Naive B cell (primary cell): ENCODE measurements around the gene ZC3H4. TPM values are rescaled to one million over a fixed set of nuclear protein-coding genes. Genes with fewer than 3 reads are reported as not detected.

Source experiments
- ATAC-seq, 2 donors: fragments of 150-1000 bp; cut with Tn5 transposase; 2 replicates each; pipeline ENCODE4 v1.10.0; 2021; ENCODE audit warnings: low read depth in 2 of 2, mild to moderate bottlenecking in 2 of 2, moderate library complexity in 2 of 2
- DNase-seq: peaks from one replicate; pipeline ENCODE4 v3.0.0; 2022
- H3K27ac Mint-ChIP-seq, 6 donors: one replicate each; pipeline ENCODE4 v1.8.0; 2020 to 2022; ENCODE audit warnings: mild to moderate bottlenecking in 6 of 6, mixed read lengths in 6 of 6, moderate library complexity in 5 of 6, inconsistent platforms in 2 of 6
- H3K27me3 Mint-ChIP-seq, 3 donors: one replicate each; pipeline ENCODE4 v1.8.0; 2021 to 2022; ENCODE audit warnings: mixed read lengths in 3 of 3, mild to moderate bottlenecking in 1 of 3
- H3K36me3 Mint-ChIP-seq, 2 donors: one replicate each; pipeline ENCODE4 v1.8.0; 2020 to 2022; ENCODE audit warnings: mixed read lengths in 2 of 2, inconsistent platforms in 1 of 2, mild to moderate bottlenecking in 1 of 2
- H3K4me1 Mint-ChIP-seq, 3 donors: one replicate each; pipeline ENCODE4 v1.8.0; 2020 to 2022; ENCODE audit warnings: mixed read lengths in 3 of 3, inconsistent platforms in 1 of 3, mild to moderate bottlenecking in 1 of 3, moderate library complexity in 1 of 3
- H3K4me3 Mint-ChIP-seq, 8 donors: one replicate each; pipeline ENCODE4 v1.8.0; 2020 to 2022; ENCODE audit warnings: mild to moderate bottlenecking in 8 of 8, mixed read lengths in 8 of 8, moderate library complexity in 8 of 8, inconsistent platforms in 2 of 8
- H3K9me3 Mint-ChIP-seq, 7 donors: one replicate each; pipeline ENCODE4 v1.8.0; 2020 to 2022; ENCODE audit warnings: mixed read lengths in 7 of 7, mild to moderate bottlenecking in 5 of 7, inconsistent platforms in 2 of 7, moderate library complexity in 1 of 7
- polyA plus RNA-seq, 6 donors: library from polyadenylated mRNA; unstranded; fragments of 300-500 nt; fragmentation: Illumina TruSeq; gene quantifications; one replicate each; pipeline ENCODE4 v1.2.3, GENCODE V29; 2021; ENCODE audit warnings: low read depth in 6 of 6

The ZC3H4 gene
- polyA plus RNA-seq = 1 to 10 TPM in 5 of 6 donors, under 1 TPM in 1; 0.46 to 2.6 (median 1.6) TPM

GRCh38 chr19:47112997-47113849 lies at the start of gene ZC3H4:
TSS of gene ZC3H4 (minus strand) at chr19:47113776. CDS start at chr19:47112584, 1,192 bp downstream.
- Mint-ChIP-seq H3K4me1 (peaks cover 29 to 39% (median 39%) of the 10 kb centered on the region in 3 donors), H3K27ac (peak within 1 kb of the TSS; percentile 99 to 100 (median 100)), H3K9me3 (peaks cover 0 to 3% (median 0%) of the 10 kb centered on the region in 7 donors), H3K27me3 (no peaks in the 10 kb centered on the region), H3K4me3 (peak within 1 kb of the TSS; percentile 95 to 100 (median 98)), H3K36me3 (peaks cover 0 to 14% of the 10 kb centered on the region in 2 donors)
- peak; percentile 100 for DNase-seq
- ATAC-seq = peak; percentile 72 to 75

- no peak overlapping the region for H3K27ac Mint-ChIP-seq
- ATAC-seq = no peak
- no peak for DNase-seq
- peaks cover 0 to 5% of the 10 kb centered on the region in 2 donors for H3K36me3 Mint-ChIP-seq
- no peaks in the 10 kb centered on the region for H3K9me3 Mint-ChIP-seq
- H3K4me1 Mint-ChIP-seq = peaks cover 14 to 24% (median 18%) of the 10 kb centered on the region in 3 donors
- H3K27me3 Mint-ChIP-seq = no peaks in the 10 kb centered on the region
- H3K4me3 Mint-ChIP-seq = no peak overlapping the region
Observed at GRCh38 chr19:47161876-47162489, 48.4 kb upstream of the ZC3H4 start.

DNA sequence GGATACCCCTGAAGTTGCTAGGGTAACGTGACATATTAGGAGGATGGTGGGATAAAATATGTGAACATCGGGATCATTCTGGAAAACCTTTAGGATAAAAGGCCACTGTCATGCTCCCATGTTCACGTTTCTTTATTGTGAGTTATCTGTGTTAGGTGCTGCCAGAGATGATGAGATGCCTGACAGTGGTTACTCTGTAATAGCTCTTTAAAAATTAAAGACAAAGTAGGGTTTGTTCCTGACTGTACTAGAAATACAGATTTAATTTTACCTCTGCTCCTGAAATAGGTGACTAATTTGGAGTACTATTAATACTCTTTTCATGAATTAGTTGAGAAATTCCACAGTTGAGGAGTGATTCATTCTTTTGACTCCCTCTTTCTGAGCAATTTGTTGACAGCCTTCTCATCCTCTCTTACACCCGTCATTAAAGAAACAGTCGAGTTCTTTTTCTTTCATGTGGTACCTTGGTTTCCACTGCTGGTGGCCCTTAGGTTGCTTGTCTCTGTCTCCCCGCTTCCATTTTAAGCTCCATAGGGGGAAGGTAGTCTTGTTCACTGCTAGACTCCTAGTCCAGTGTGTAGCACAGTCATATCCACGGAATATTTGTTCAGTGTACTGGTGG lies 45.4 kb upstream of the ZC3H4 start:
- no peak for ATAC-seq
- no peaks in the 10 kb centered on the region for H3K9me3 Mint-ChIP-seq
- no peak for DNase-seq
- H3K27me3 Mint-ChIP-seq = no peaks in the 10 kb centered on the region
- H3K36me3 Mint-ChIP-seq = peaks cover 7 to 10% of the 10 kb centered on the region in 2 donors
- peak overlapping the region in 4 of 6 donors; percentile 28 to 98 (median 80) for H3K27ac Mint-ChIP-seq
- H3K4me3 Mint-ChIP-seq = peak overlapping the region in 1 of 8 donors; percentile 10
- peaks cover 21 to 30% (median 23%) of the 10 kb centered on the region in 3 donors for H3K4me1 Mint-ChIP-seq

GRCh38 chr19:47158367-47158791 lies 44.8 kb upstream of the ZC3H4 start:
- peaks cover 21 to 30% (median 23%) of the 10 kb centered on the region in 3 donors for H3K4me1 Mint-ChIP-seq
- no peak for DNase-seq
- peaks cover 7 to 10% of the 10 kb centered on the region in 2 donors for H3K36me3 Mint-ChIP-seq
- peak overlapping the region in 6 of 8 donors; percentile 56 to 84 (median 74) for H3K4me3 Mint-ChIP-seq
- H3K27me3 Mint-ChIP-seq = no peaks in the 10 kb centered on the region
- H3K27ac Mint-ChIP-seq = peak overlapping the region; percentile 50 to 95 (median 82)
- ATAC-seq = no peak
- no peaks in the 10 kb centered on the region for H3K9me3 Mint-ChIP-seq

GRCh38 chr19:47157431-47158321 lies 44.1 kb upstream of the ZC3H4 start:
- Mint-ChIP-seq H3K9me3 (no peaks in the 10 kb centered on the region), H3K36me3 (peaks cover 7 to 16% of the 10 kb centered on the region in 2 donors), H3K4me1 (peaks cover 21 to 30% (median 23%) of the 10 kb centered on the region in 3 donors), H3K4me3 (peak overlapping the region in 7 of 8 donors; percentile 56 to 84 (median 76)), H3K27me3 (no peaks in the 10 kb centered on the region), H3K27ac (peak overlapping the region; percentile 50 to 95 (median 68))
- ATAC-seq (peak; percentile 51 to 59), DNase-seq (no peak)

- DNase-seq = peak; percentile 9
- Mint-ChIP-seq H3K4me3 (peak overlapping the region in 7 of 8 donors; percentile 9 to 84 (median 75)), H3K27ac (peak overlapping the region; percentile 34 to 91 (median 58)), H3K36me3 (peaks cover 7 to 20% of the 10 kb centered on the region in 2 donors), H3K4me1 (peaks cover 21 to 30% (median 23%) of the 10 kb centered on the region in 3 donors), H3K9me3 (no peaks in the 10 kb centered on the region), H3K27me3 (no peaks in the 10 kb centered on the region)
- ATAC-seq = peak; percentile 46 to 63
Observed at GRCh38 chr19:47156861-47157430, 43.4 kb upstream of the ZC3H4 start.

DNA sequence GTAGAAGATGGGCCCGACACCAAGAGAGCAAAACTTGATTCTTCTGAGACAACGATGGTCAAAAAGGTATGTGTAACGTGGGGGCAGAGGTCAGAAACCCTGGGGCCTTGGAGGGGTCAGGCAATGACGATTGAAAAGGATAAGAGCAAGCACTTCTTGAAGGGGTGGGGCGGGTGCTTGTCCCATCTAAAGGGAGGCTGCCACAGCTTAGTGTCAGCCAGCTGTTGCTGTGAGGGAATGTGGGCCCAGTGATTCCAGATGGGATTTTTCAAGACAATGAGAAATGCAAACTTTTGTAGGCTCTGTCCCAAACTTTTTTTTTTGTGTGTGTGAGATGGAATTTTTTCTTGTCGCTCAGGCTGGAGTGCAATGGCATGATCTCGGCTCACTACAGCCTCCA lies 41.6 kb upstream of the ZC3H4 start:
- Mint-ChIP-seq H3K27ac (peak overlapping the region in 2 of 6 donors; percentile 60 to 63), H3K4me1 (peaks cover 21 to 30% (median 23%) of the 10 kb centered on the region in 3 donors), H3K9me3 (no peaks in the 10 kb centered on the region), H3K4me3 (no peak overlapping the region), H3K36me3 (peaks cover 19 to 26% of the 10 kb centered on the region in 2 donors), H3K27me3 (no peaks in the 10 kb centered on the region)
- DNase-seq = no peak
- no peak for ATAC-seq

- peak overlapping the region in 1 of 6 donors; percentile 24 for H3K27ac Mint-ChIP-seq
- H3K27me3 Mint-ChIP-seq = no peaks in the 10 kb centered on the region
- DNase-seq (no peak), ATAC-seq (no peak)
- no peak overlapping the region for H3K4me3 Mint-ChIP-seq
- H3K4me1 Mint-ChIP-seq = peaks cover 14 to 19% (median 16%) of the 10 kb centered on the region in 3 donors
- no peaks in the 10 kb centered on the region for H3K9me3 Mint-ChIP-seq
- peaks cover 21 to 30% of the 10 kb centered on the region in 2 donors for H3K36me3 Mint-ChIP-seq
Observed at GRCh38 chr19:47153266-47153665, 39.7 kb upstream of the ZC3H4 start.

DNA sequence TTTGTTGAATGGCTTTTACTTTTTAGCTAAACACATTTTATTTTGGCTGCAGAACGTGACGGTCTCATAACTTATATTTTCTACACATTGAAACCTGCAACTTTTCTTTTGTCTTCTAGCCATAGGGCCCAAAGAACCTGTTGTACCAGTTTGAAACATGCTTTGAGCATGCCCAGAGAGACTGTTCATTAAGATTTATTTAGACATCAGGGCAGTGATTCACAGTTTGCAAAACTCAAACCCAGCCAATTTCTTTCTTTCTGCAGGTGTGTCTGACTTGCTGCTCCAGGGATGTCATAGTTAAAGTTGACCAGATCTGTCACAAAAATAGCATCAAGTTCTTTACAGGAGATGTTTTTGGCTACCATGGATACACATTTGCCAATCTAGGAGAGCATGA lies 39.1 kb upstream of the ZC3H4 start:
- no peaks in the 10 kb centered on the region for H3K27me3 Mint-ChIP-seq
- ATAC-seq (no peak), DNase-seq (no peak)
- peaks cover 27 to 30% of the 10 kb centered on the region in 2 donors for H3K36me3 Mint-ChIP-seq
- no peak overlapping the region for H3K4me3 Mint-ChIP-seq
- H3K27ac Mint-ChIP-seq = peak overlapping the region in 1 of 6 donors; percentile 69
- no peaks in the 10 kb centered on the region for H3K9me3 Mint-ChIP-seq
- H3K4me1 Mint-ChIP-seq = peaks cover 9 to 13% (median 10%) of the 10 kb centered on the region in 3 donors

GRCh38 chr19:47152205-47152604 lies 38.6 kb upstream of the ZC3H4 start:
- Mint-ChIP-seq H3K27me3 (no peaks in the 10 kb centered on the region), H3K27ac (no peak overlapping the region), H3K36me3 (peaks cover 27 to 30% of the 10 kb centered on the region in 2 donors), H3K9me3 (no peaks in the 10 kb centered on the region), H3K4me3 (no peak overlapping the region), H3K4me1 (peaks cover 8 to 9% (median 9%) of the 10 kb centered on the region in 3 donors)
- DNase-seq = no peak
- no peak for ATAC-seq

DNA sequence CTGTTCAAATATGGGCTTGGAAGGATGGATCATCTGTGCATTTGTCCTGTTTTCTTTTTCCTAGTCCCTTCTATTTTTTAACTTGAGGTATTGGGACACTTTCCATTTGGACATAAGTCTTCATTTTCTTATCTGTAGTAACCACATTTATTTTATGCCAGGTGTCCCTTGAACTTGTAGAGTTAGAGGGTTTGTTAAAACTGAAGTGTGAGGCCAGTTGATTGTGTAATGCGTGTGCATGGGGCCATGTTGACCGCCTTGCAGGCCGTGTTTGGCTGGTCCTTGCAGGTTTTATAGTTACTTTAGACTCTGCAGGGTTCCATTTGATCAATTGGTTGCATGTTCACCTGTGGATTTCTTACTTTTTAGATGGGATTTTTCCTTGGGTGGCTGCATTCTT lies 38.1 kb upstream of the ZC3H4 start:
- H3K4me1 Mint-ChIP-seq = peaks cover 3 to 5% (median 3%) of the 10 kb centered on the region in 3 donors
- no peaks in the 10 kb centered on the region for H3K27me3 Mint-ChIP-seq
- ATAC-seq = no peak
- H3K27ac Mint-ChIP-seq = peak overlapping the region in 1 of 6 donors; percentile 57
- no peaks in the 10 kb centered on the region for H3K9me3 Mint-ChIP-seq
- peaks cover 30 to 33% of the 10 kb centered on the region in 2 donors for H3K36me3 Mint-ChIP-seq
- no peak for DNase-seq
- no peak overlapping the region for H3K4me3 Mint-ChIP-seq

DNA sequence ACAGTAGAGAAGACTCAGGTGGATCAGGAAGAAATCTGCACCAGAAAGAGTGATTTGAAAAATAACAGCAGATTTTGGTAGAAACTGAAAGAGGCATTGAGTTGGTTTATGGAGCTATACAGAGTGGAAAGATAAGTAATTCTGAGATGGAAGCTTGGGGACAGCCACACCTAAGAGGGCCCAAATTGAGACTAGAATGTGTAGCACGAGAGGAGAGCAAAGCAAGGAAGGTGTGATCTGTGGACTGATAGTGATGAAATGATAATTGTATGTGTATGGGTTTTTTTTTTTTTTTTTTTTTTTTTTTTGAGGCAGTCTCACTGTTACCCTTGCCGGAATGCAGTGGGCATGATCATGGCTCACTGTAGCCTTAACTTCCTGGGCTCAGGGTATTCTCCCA lies 33.3 kb upstream of the ZC3H4 start:
- no peak for ATAC-seq
- Mint-ChIP-seq H3K36me3 (peaks cover 15 to 35% of the 10 kb centered on the region in 2 donors), H3K4me3 (no peak overlapping the region), H3K27me3 (no peaks in the 10 kb centered on the region), H3K9me3 (no peaks in the 10 kb centered on the region), H3K4me1 (peaks cover 5 to 9% (median 9%) of the 10 kb centered on the region in 3 donors), H3K27ac (peak overlapping the region in 2 of 6 donors; percentile 72 to 81)
- no peak for DNase-seq
